ENCODE measurements around the gene RPS2.
"Not testable (repeated sequence)": the region's sequence is repeated elsewhere in the genome, so short reads cannot be mapped to it uniquely, and the experiment has no call there.

Gene RPS2

GRCh38 chr16:1941162-1942046 lies 23.2 kb downstream of the RPS2 start:
- peak overlapping the region; percentile 95 for H3K4me3 ChIP-seq (ENCODE audit: low read depth, low read length)
- no peak for TF ChIP-seq CTCF (IDR thresholded peaks at IDR 0.05; ENCODE audit: low read depth, low read length, missing control alignments)
- DNase-seq (ENCODE audit: low read depth): no peak

- H3K4me3 ChIP-seq (ENCODE audit: low read depth, low read length): no peak overlapping the region
- TF ChIP-seq CTCF (IDR thresholded peaks at IDR 0.05; ENCODE audit: low read depth, low read length, missing control alignments): no peak
- no peak for DNase-seq (ENCODE audit: low read depth)
These were observed 24.1 kb downstream of the RPS2 start for GRCh38 chr16:1940273-1941161.

- DNase-seq (ENCODE audit: low read depth); H3K4me3 ChIP-seq (ENCODE audit: low read depth, low read length): not testable (repeated sequence)
These were observed 24.8 kb downstream of the RPS2 start for GRCh38 chr16:1939833-1940232.

- H3K4me3 ChIP-seq (ENCODE audit: low read depth, low read length): no peak overlapping the region
- no peak for TF ChIP-seq CTCF (IDR thresholded peaks at IDR 0.05; ENCODE audit: low read depth, low read length, missing control alignments)
- no peak for DNase-seq (ENCODE audit: low read depth)
These were observed 25.7 kb downstream of the RPS2 start for GRCh38 chr16:1938910-1939309.

GRCh38 chr16:1938316-1938715 lies 26.3 kb downstream of the RPS2 start:
- no peak for TF ChIP-seq CTCF (IDR thresholded peaks at IDR 0.05; ENCODE audit: low read depth, low read length, missing control alignments)
- H3K4me3 ChIP-seq (ENCODE audit: low read depth, low read length): no peak overlapping the region
- DNase-seq (ENCODE audit: low read depth): no peak

GRCh38 chr16:1936945-1937479 lies 27.6 kb downstream of the RPS2 start:
- H3K4me3 ChIP-seq (ENCODE audit: low read depth, low read length): no peak overlapping the region
- DNase-seq (ENCODE audit: low read depth): no peak
- no peak for TF ChIP-seq CTCF (IDR thresholded peaks at IDR 0.05; ENCODE audit: low read depth, low read length, missing control alignments)

GRCh38 chr16:1933097-1933661 lies 31.4 kb downstream of the RPS2 start:
- H3K4me3 ChIP-seq (ENCODE audit: low read depth, low read length): no peak overlapping the region
- no peak for TF ChIP-seq CTCF (IDR thresholded peaks at IDR 0.05; ENCODE audit: low read depth, low read length, missing control alignments)
- no peak for DNase-seq (ENCODE audit: low read depth)
